Tibial nerve (tissue), 4 donors: ENCODE data around the gene OTOF. TPM values are rescaled to one million over a fixed set of nuclear protein-coding genes. Genes with fewer than 3 reads are reported as not detected.

Experiments used
- DNase-seq, 2 donors: peaks; one replicate each; pipeline ENCODE4 v3.0.0-alpha.2; 2019; ENCODE audit warnings: low spot score in 2 of 2
- H3K27ac ChIP-seq, 4 donors: fragments of 200-600 bp; sonication (generic) in 3 of 4; one replicate each; pipeline ENCODE4 v1.5.1; 2017 to 2019; ENCODE audit warnings: mild to moderate bottlenecking in 1 of 4
- H3K27me3 ChIP-seq, 2 donors: fragments of 200-600 bp; sonication (generic) in 1 of 2; one replicate each; pipeline versions ENCODE4 v1.5.1 to v1.6.0; 2017 to 2019
- H3K36me3 ChIP-seq, 3 donors: fragments of 200-600 bp; sonication (generic); one replicate each; pipeline ENCODE4 v1.5.1; 2018 to 2019
- H3K4me1 ChIP-seq, 4 donors: fragments of 200-600 bp; sonication (generic) in 3 of 4; one replicate each; pipeline ENCODE4 v1.5.1; 2017 to 2019
- H3K4me3 ChIP-seq, 4 donors: fragments of 200-600 bp; sonication (generic) in 3 of 4; one replicate each; pipeline ENCODE4 v1.5.1; 2017 to 2019; ENCODE audit warnings: mild to moderate bottlenecking in 1 of 4, moderate library complexity in 1 of 4
- H3K9me3 ChIP-seq, 4 donors: fragments of 200-600 bp; sonication (generic) in 3 of 4; one replicate each; pipeline ENCODE4 v1.5.1; 2017 to 2019
- EP300 ChIP-seq, 2 donors: sonication (generic); formaldehyde crosslinking; IDR thresholded peaks; one replicate each; pipeline ENCODE4 v1.6.1; 2017; ENCODE audit warnings: antibody characterized with exemption in 2 of 2, mild to moderate bottlenecking in 1 of 2
- POLR2A ChIP-seq, 2 donors: fragments of 450-650 bp; IDR thresholded peaks; one replicate each; pipeline ENCODE4 v1.6.1; 2017; ENCODE audit warnings: antibody characterized with exemption in 2 of 2, mild to moderate bottlenecking in 2 of 2, moderate library complexity in 2 of 2
- WGBS, 2 donors: methylation state at CpG; one replicate each; pipeline ENCODE4 v1.1.5; 2018; 5-methylcytosine and 5-hydroxymethylcytosine counted together
- total RNA-seq, 4 donors: library from RNA; depleted of rRNA; stranded (reverse); fragments of >200 nt; gene quantifications; one replicate each; pipeline ENCODE4 v1.1.0, GENCODE V29; 2016
- TF ChIP-seq, protein P1 (sequence below), 5 experiments: fragments of 200-600 bp in 3 of 5; fragments of 450-650 bp in 2 of 5; sonication (generic) in 3 of 5; IDR thresholded peaks; one replicate each; pipeline ENCODE4 v1.5.1; 2016 to 2019; ENCODE audit warnings: antibody characterized with exemption in 5 of 5, mild to moderate bottlenecking in 3 of 5, moderate library complexity in 2 of 5

The OTOF gene
- total RNA-seq, 4 donors from 2014 or later: under 0.01 to 0.30 (median 0.22) TPM; not detected in 1

- H3K36me3 ChIP-seq: no peaks in the 10 kb centered on the region
- no peak for DNase-seq
- H3K4me3 ChIP-seq: no peak overlapping the region
- H3K27ac ChIP-seq: no peak overlapping the region
- TF ChIP-seq, protein P1, sequence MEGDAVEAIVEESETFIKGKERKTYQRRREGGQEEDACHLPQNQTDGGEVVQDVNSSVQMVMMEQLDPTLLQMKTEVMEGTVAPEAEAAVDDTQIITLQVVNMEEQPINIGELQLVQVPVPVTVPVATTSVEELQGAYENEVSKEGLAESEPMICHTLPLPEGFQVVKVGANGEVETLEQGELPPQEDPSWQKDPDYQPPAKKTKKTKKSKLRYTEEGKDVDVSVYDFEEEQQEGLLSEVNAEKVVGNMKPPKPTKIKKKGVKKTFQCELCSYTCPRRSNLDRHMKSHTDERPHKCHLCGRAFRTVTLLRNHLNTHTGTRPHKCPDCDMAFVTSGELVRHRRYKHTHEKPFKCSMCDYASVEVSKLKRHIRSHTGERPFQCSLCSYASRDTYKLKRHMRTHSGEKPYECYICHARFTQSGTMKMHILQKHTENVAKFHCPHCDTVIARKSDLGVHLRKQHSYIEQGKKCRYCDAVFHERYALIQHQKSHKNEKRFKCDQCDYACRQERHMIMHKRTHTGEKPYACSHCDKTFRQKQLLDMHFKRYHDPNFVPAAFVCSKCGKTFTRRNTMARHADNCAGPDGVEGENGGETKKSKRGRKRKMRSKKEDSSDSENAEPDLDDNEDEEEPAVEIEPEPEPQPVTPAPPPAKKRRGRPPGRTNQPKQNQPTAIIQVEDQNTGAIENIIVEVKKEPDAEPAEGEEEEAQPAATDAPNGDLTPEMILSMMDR (IDR thresholded peaks at IDR 0.05): no peak
- TF ChIP-seq POLR2A (IDR thresholded peaks at IDR 0.05) (no peak), EP300 (IDR thresholded peaks at IDR 0.05) (no peak)
- no peaks in the 10 kb centered on the region for H3K4me1 ChIP-seq
- WGBS, 2 donors: 87 to 91% methylated on average over 8 of the region's 8 CpGs
- H3K27me3 ChIP-seq: no peaks in the 10 kb centered on the region
- no peaks in the 10 kb centered on the region for H3K9me3 ChIP-seq
These were observed 17.0 kb upstream of the OTOF start for GRCh38 chr2:26494891-26495290.

- no peak for DNase-seq
- H3K27me3 ChIP-seq: no peaks in the 10 kb centered on the region
- H3K4me3 ChIP-seq: no peak overlapping the region
- 96 to 100% methylated on average over 4 of the region's 4 CpGs for WGBS, 2 donors
- H3K4me1 ChIP-seq: no peaks in the 10 kb centered on the region
- H3K27ac ChIP-seq: no peak overlapping the region
- no peaks in the 10 kb centered on the region for H3K9me3 ChIP-seq
- H3K36me3 ChIP-seq: no peaks in the 10 kb centered on the region
- TF ChIP-seq POLR2A (IDR thresholded peaks at IDR 0.05) (no peak), EP300 (IDR thresholded peaks at IDR 0.05) (no peak)
- TF ChIP-seq, protein P1 (IDR thresholded peaks at IDR 0.05): no peak
These were observed 16.3 kb upstream of the OTOF start for GRCh38 chr2:26494199-26494598.

DNA sequence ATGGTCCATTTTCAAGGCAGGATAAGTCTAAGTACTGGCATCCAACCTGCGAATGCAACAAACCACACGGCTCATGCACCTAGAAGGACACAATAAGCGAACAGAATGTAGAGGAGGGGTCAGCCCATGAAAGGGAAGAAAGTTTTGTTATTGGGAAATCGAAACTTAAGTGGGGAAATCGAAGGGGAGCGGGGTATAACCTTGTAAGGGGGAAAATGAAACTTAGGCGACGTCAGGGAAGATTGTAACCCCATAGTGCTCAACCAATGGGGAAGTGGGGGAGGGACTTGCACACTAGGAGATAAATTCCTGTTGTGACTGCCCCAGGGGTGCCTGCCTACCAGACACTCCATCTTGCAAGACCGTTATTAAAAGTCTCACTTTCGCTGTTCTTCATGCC, 15.6 kb upstream of the OTOF start:
- no peak overlapping the region for H3K27ac ChIP-seq
- no peak overlapping the region for H3K4me3 ChIP-seq
- TF ChIP-seq POLR2A (IDR thresholded peaks at IDR 0.05) (no peak), EP300 (IDR thresholded peaks at IDR 0.05) (no peak)
- TF ChIP-seq, protein P1 (IDR thresholded peaks at IDR 0.05): no peak
- no peak for DNase-seq
- no peaks in the 10 kb centered on the region for H3K27me3 ChIP-seq
- no peaks in the 10 kb centered on the region for H3K4me1 ChIP-seq
- no peaks in the 10 kb centered on the region for H3K36me3 ChIP-seq
- H3K9me3 ChIP-seq: no peaks in the 10 kb centered on the region
- 88 to 89% methylated on average over 10 of the region's 10 CpGs for whole genome bisulfite sequencing, 2 donors

DNA sequence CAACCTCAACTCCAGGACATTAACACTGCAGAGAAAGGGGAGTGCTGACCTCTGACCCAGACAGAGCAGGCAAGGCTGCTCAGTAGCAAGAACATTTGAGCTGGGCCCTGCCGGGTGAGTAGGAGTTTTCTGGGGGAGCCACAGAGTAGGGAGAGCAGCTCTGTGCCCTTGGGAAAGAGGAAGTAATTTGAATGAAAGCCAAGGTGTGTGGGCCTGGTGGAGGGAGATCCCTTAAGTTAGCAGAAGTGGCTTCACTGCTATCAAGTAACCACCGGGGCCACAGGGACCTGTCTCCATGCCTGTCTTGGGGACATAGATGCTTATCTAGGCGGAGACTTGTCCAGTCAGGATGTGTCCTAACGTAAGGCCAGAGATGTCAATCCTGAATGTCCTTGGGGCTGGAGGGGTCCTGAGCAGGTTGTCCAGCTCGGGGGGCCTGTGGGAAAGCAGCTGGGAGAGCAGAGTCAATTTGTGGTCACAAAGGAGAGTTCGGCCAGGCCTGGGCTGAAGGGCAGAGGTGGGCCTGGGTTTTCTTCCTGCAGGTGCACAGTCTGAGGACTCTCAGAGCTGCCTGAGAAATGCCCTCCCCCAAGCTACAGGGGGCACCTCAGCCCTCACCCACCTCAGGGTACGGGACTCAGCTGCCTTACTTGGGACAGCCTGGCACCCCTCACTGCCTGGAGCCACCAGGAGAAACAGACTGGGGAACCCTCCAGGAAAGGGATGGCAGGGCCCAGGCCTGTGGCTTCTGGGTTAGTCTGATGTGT, 15.0 kb upstream of the OTOF start:
- Histone ChIP-seq H3K27me3 (no peaks in the 10 kb centered on the region), H3K4me3 (no peak overlapping the region), H3K27ac (no peak overlapping the region), H3K9me3 (no peaks in the 10 kb centered on the region), H3K4me1 (no peaks in the 10 kb centered on the region), H3K36me3 (no peaks in the 10 kb centered on the region)
- TF ChIP-seq, protein P1 (IDR thresholded peaks at IDR 0.05): no peak
- TF ChIP-seq EP300 (IDR thresholded peaks at IDR 0.05) (no peak), POLR2A (IDR thresholded peaks at IDR 0.05) (no peak)
- DNase-seq: no peak
- 74 to 84% methylated on average over 6 to 7 of the region's 7 CpGs for WGBS, 2 donors

- Histone ChIP-seq H3K27ac (no peak overlapping the region), H3K27me3 (no peaks in the 10 kb centered on the region), H3K4me1 (no peaks in the 10 kb centered on the region), H3K4me3 (no peak overlapping the region), H3K36me3 (no peaks in the 10 kb centered on the region), H3K9me3 (no peaks in the 10 kb centered on the region)
- TF ChIP-seq, protein P1 (IDR thresholded peaks at IDR 0.05): no peak
- TF ChIP-seq POLR2A (IDR thresholded peaks at IDR 0.05): no peak
- TF ChIP-seq EP300 (IDR thresholded peaks at IDR 0.05): no peak
- WGBS, 2 donors: 74 to 76% methylated on average over 8 of the region's 8 CpGs
- DNase-seq: no peak
These were observed 13.7 kb upstream of the OTOF start for GRCh38 chr2:26491563-26492167.
